Liver (tissue), 3 donors: ENCODE data around the gene CDX1.

ENCODE experiments used
- ATF3 ChIP-seq: IDR thresholded peaks from 2 replicates; pipeline ENCODE4 v1.6.1; 2016; ENCODE audit warnings: antibody characterized with exemption
- CTCF ChIP-seq: fragments of 150-350 bp; IDR thresholded peaks from 2 replicates; pipeline ENCODE4 v1.5.1; 2017; ENCODE audit warnings: improper control_type of control experiment, low read depth, low read length; ENCODE audit not compliant: missing input control
- REST ChIP-seq: IDR thresholded peaks from 2 replicates; pipeline ENCODE4 v1.6.1; 2016; ENCODE audit warnings: antibody characterized with exemption, mild to moderate bottlenecking
- SP1 ChIP-seq: IDR thresholded peaks from 2 replicates; pipeline ENCODE4 v1.6.1; 2018; ENCODE audit warnings: antibody characterized with exemption, mild to moderate bottlenecking
- TAF1 ChIP-seq: conservative IDR thresholded peaks from 2 replicates; pipeline ENCODE4 v1.6.1; 2016; ENCODE audit warnings: antibody characterized with exemption, mild to moderate bottlenecking
- YY1 ChIP-seq: IDR thresholded peaks from 2 replicates; pipeline ENCODE4 v1.6.1; 2016; ENCODE audit warnings: antibody characterized with exemption, mild to moderate bottlenecking
- ZBTB33 ChIP-seq: IDR thresholded peaks from 2 replicates; pipeline ENCODE4 v1.6.1; 2016; ENCODE audit warnings: antibody characterized with exemption
- donor health status: healthy.
- donor health status: healthy.

- no peak for TF ChIP-seq REST
- no peak for TF ChIP-seq CTCF
- no peak for TF ChIP-seq SP1
- no peak for TF ChIP-seq ATF3
- no peak for TF ChIP-seq TAF1
- TF ChIP-seq YY1 = no peak
- no peak for TF ChIP-seq ZBTB33
Measured at GRCh38 chr5:150166650-150167511, at the start of gene CDX1.
